CD1c-positive myeloid dendritic cell (primary cell): ENCODE results near the gene MPV17.
"Not testable (repeated sequence)": the region's sequence is repeated elsewhere in the genome, so short reads cannot be mapped to it uniquely, and the experiment has no call there.

Experiments used
- DNase-seq: peaks from one replicate; pipeline ENCODE4 v3.0.0-alpha.2; 2016; ENCODE audit errors: extremely low spot score

MPV17 gene

GRCh38 chr2:27298391-27299080 is 24.4 kb downstream of the MPV17 start:
- DNase-seq, result no peak

GRCh38 chr2:27297195-27297594 is 25.7 kb downstream of the MPV17 start:
- no peak for DNase-seq

GRCh38 chr2:27296481-27296880 is 26.4 kb downstream of the MPV17 start:
- no peak for DNase-seq

- no peak for DNase-seq
These were observed 28.0 kb downstream of the MPV17 start for GRCh38 chr2:27294928-27295327.

DNA sequence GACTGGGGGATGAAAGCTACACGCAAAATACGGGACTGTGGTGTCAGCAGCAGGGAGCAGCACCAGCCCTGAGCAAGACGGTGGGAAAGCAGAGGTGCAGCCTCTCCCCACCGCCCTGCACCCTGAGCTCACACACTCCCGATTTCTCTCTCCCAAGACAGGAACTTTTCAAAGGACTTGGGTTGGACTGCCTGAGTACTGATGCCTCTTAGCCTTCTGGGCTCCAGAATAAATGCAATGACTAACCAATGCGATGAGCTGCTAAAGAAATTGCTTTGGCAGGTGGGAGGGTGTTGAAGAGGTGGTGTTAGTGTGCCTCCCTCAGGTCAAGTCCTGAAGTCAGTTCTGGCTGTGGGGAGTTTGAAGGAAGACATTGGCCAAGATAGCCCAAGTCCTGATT is 31.0 kb downstream of the MPV17 start:
- DNase-seq, result no peak

DNA sequence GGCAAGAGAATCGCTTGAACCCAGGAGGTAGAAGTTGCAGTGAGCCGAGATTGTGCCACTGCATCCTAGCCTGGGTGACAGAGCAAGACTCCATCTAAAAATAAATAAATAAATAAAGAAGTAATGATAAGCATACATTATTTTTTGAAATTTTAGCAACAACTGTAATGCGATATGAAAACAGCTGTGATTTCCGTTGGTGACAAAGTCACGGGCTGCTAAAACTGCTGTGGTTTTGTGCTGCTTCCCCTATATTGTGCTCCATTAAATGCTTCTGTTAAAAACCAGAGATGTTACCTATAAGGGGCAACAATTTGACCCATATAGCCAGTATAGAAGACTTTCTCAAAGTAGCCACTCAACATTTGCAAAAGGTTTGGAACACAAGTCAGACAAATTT is 32.3 kb downstream of the MPV17 start:
- DNase-seq, result no peak

DNA sequence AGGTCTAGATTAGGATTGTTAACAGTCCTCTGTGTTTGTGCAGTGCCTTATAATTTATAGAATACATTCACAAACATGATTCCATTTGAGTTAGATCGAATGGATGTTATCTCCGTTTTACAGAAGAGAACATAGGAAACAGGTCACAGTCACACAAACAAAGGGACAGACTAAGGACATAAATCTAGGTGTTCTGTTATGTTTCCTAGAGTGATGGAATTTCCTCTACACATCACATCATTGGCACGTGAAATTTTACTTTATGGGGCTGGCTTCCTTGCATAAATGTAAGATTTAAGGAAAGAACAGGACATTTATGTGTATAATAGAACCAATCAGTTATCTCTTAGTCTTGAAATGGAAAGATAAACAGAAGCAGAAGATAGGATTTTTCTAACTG is 34.3 kb downstream of the MPV17 start:
- DNase-seq, result no peak

DNA sequence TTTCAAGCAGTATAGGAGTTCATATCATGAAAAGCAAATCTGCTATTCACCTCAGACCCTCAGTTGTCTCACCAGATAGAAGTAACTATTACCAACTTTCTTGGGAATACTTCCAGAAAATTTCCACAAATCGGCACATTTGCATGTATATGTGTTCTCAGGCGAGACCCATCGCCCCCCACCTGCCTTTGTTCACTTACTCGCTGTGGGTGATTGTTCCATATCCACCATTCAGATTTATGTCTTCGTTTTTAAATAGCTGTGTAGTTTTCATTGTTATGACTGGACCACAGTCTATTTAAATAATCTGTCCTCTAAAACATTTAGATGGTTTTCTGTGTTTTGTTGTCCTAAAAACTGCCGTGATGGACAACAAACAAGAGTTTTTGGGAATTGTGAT is 37.4 kb downstream of the MPV17 start:
- no peak for DNase-seq

- no peak for DNase-seq
These were observed 37.9 kb downstream of the MPV17 start for GRCh38 chr2:27284996-27285395.

GRCh38 chr2:27282892-27283291 is 40.0 kb downstream of the MPV17 start:
- no peak for DNase-seq

- DNase-seq, result no peak
These were observed 40.9 kb downstream of the MPV17 start, which contains the start of gene TRIM54 for GRCh38 chr2:27281855-27282559. Gene TRIM54 (plus strand): TSS chr2:27282429. CDS start chr2:27282732, 303 bp downstream.

DNA sequence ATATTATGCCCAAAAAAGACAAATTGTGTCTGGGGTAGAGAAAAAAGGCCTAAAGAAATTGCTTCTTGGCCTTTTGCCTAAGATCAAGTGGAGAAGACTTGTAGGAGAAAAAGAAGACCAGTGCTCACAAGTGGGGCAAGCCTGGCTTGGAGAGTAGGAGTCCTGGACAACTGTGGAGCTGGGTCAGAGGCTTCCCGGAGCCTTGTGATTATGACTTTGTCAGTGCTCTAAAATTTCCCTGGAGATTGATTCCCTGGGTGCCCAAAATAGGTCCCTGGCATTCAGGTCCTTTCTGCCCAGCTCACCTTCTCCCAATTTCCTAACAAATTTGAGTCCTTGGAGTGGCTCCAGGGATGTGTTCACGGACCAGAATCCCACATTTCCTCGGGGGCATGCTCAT is 41.5 kb downstream of the MPV17 start:
- DNase-seq, result no peak

DNA sequence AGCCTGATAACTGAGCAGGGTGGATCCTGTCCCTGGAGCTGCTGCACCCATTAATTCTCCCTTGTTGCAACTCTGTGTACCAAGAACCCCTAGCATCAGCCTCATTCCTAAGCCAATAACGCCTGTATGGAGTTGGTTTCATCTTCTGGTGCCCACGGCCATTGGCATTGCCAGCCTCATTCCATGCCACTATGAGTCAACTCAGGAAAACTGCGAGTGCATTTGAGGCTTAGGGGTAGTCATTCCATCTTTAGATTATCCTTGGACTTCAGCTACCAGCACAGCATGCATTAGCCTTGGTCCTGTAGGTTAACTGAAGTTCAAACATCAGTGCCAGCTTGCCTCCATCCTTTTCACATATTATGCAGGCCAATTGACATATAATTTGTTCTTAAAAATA is 42.1 kb downstream of the MPV17 start:
- no peak for DNase-seq

DNA sequence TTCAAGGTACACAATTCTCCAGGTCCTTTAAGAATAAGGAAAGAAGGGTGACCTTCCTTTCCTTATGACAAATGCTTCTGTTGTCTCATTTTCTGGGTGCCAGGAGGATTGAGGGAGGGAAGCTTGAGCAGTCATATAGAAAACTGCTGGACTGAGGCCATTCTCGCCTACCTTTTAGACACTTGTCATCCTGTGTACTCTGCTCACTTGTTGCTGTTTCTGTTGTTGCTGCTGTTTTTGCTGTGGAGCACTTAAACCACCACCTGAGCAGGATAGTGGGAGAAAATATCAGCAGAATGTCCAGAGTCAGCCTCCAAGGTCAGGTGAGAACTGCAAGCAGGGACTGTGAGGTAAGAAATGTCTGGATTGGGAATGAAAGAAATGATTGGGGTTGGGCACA is 44.9 kb downstream of the MPV17 start:
- no peak for DNase-seq

- no peak for DNase-seq
These were observed 47.4 kb downstream of the MPV17 start, which contains the start of gene DNAJC5G for GRCh38 chr2:27275211-27276150. Gene DNAJC5G (plus strand): TSS chr2:27275433. CDS start chr2:27276729, 1,296 bp downstream.

- not testable (repeated sequence) for DNase-seq
These were observed 50.1 kb downstream of the MPV17 start for GRCh38 chr2:27272537-27273522.

DNA sequence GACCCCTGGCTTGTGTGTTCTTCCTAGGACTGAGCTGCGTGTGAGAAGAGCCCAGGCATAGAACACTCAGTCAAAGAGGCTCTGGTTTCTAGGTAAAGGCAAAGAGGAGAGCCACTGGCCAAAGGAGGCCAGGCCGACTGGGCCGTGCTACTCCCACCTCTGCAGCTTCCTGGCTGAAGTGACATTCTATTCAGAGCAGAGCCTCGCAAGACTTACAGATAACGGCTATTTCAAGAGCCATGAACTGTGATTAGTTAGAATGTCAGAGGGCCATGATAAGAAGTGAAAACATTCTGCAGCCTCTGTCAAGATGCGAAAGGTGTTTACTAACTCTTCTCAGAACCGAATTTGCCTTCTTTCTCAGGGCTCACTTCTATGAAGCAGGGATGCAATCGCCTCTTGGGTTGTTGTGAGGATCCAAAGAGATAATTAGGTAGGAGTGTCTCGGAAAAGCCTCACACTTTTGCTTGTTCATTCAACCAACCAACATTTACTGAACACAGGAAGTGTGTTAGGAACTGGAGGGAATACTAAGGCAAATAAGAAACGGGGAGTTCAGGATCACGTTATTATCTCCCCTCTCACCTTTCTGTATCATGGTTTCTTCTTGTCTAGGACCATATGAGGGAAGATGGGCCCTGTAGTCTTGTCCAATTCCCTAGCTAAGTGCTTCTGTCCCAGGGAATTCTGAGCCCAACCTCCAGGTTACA is 51.1 kb downstream of the MPV17 start:
- no peak for DNase-seq

- DNase-seq, result peak; percentile 37
These were observed 52.2 kb downstream of the MPV17 start for GRCh38 chr2:27270670-27271069.

DNA sequence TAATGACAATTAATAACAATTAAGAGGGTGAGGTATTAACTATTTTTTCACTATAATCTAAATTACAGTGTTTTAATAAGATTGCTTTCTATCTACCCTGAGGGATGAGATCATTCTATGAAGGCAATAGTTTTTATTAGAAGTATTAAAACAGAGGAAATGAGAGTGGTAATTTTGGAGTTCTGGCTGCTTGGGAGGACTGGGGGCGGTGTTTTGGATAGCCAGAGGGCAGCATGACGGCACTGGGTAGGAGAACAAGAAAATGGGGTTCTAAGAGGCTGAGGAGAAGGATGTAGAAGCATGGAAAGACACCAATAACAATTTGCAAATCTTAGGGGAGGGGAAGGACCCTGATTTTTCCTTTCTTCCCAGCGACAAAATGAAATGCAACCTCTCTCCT is 52.8 kb downstream of the MPV17 start:
- no peak for DNase-seq

DNA sequence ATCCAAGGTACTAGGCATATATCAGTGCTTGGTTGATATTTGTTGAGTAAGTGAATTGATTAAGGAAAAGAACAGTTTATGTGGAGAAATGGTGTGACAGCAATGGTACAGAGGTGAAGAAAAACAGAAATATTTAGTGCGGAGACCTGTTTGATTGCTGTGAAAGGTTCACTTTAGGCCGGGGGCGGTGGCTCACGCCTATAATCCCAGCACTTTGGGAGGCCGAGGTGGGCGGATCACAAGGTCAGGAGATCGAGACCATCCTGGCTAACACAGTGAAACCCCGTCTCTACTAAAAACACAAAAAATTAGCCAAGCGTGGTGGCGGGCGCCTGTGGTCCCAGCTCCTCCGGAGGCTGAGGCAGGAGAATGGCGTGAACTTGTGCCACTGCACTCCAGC is 54.6 kb downstream of the MPV17 start:
- not testable (repeated sequence) for DNase-seq

GRCh38 chr2:27265536-27265870 is 57.4 kb downstream of the MPV17 start:
- DNase-seq, result no peak
